GM18505 (cell line): Measurements from ENCODE around the gene SLC44A2.
A peak's percentile ranks its signal among the peaks of the same experiment; 100 is the strongest.
"Not testable (repeated sequence)": the region's sequence is repeated elsewhere in the genome, so short reads cannot be mapped to it uniquely, and the experiment has no call there.

Experiments
- ATAC-seq: cut with Tn5 transposase; IDR thresholded peaks from one replicate; pipeline ENCODE4 v1.9.1; 2021; ENCODE audit not compliant: unreplicated experiment
- POLR2A ChIP-seq: IDR thresholded peaks from 4 replicates; pipeline ENCODE4 v1.6.1; 2011; ENCODE audit warnings: borderline replicate concordance; ENCODE audit not compliant: insufficient read depth, insufficient read length; ENCODE audit errors: extremely low read depth

SLC44A2 gene

DNA sequence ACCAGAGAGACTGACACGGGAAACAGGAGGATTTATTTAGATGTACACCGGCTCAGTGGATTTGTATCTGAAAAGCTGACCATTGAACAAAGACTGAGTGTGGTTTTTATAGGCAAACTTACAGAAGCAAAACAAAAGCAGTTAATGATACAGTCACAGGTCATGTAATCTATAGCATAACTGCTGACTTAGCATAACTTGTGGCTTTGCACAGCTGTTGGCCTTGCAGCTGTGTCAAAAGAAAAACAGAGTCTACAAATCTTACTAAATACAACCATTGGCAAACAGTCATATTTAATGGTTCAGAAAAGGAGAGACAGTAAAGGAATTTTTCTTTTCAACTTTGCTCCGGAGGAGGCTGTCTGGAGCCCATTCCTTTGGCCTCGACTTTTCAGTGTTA lies 26.5 kb downstream of the SLC44A2 start:
- TF ChIP-seq POLR2A, result no peak
- no peak for ATAC-seq

DNA sequence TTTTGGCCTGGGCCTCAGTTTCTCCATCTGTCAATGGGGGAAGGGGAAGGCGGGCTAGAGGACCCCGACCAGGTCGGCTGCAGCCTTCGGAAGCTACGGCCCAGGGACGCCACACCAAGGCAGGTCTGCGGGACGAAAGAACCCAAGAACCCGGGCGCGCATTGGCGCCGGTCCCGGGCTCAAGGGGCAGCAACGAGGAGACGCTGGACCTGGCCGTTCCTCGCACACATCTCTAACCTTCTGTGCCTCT lies 28.1 kb downstream of the SLC44A2 start:
- ATAC-seq, result no peak
- TF ChIP-seq POLR2A, result no peak

DNA sequence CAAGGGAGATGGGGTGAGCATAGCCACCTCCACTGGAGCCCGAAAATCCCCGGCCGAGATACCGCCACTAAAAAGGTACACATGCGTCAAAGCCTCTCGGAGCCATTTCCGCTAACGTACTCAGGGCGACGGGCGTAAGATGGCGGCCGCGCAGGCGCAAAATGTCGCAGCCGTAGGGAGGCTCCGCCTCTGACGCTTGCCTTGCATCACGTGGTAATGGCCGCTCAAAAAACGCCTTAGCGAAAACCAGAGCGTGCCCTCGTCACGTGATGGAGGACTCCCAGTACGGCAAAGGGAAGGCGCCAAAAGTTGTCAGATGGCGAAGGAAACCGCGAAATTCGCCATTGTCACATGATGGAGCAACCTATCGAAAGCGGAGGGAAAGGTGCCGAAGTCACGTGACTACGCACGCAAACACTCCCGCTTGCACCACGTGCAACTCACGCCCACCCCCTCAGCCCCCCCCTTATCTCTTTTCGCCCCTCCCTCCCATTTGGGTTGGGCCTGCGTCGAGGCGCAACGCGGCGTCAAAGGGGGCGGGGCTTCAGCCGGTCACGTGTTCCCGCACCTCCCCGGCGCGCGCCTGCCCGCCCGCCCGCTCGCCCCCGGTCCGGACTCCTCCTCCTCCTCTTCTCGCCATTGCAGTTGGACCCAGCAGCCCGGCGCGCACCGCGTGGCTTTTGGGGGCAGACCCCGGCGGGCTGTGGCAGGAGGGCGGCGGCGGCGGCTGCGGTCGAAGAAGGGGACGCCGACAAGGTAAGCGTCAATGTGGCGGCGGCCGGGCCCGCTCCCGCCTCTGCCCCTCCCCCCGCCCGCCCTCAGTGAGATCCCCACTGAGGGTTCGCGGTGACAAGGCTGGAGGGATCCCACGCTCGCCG lies 28.6 kb downstream of the SLC44A2 start, which contains the start of gene ILF3:
ILF3 (plus strand) TSS at position 615 of the 878 bp plus-strand sequence. CDS start 16,260 bp downstream, outside the sequence.
- peak; percentile 69 for ATAC-seq
- peak; percentile 95 for TF ChIP-seq POLR2A

DNA sequence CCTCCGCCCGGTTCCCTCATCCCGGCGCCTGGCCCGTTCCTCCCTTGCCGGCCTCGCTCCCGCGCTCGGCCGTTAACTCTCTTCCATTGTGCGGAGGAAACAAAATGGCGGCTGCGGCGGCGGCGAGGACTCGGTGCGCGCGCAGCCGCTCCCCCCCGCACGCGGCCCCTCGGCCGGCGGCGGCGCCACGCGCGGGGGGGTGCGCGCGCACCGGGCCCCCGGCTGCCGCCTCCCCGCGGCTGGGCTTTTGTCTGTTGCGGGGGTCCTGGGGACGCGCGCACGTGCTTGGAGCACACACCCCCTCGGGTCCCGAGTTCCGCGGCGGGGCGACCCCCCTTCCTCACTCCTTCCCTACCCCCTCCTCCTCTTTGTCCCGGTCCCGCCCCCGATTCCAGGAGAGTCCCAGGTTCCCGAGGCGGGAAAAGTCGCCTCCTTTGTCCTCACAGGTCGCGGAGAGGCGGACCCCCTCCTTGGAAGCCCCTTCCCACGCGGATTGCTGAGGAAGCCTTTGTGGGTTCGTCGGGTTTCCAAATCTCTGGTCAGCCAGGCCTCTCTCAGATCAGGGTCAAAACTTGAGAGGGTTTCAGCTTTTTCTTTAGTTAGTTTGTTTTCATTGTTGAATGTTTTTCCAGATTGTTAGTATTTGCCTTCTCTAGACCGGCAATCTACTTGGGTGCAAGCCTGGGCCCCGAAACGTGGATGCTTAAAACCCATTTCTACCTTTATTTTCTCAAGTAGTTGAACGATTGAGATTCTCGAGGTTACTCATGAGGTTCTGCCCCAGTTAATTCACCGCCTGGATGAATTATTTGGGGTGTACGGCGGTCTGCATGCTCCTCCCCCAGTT lies 29.5 kb downstream of the SLC44A2 start:
- peak; percentile 31 for TF ChIP-seq POLR2A
- ATAC-seq, result peak; percentile 27

DNA sequence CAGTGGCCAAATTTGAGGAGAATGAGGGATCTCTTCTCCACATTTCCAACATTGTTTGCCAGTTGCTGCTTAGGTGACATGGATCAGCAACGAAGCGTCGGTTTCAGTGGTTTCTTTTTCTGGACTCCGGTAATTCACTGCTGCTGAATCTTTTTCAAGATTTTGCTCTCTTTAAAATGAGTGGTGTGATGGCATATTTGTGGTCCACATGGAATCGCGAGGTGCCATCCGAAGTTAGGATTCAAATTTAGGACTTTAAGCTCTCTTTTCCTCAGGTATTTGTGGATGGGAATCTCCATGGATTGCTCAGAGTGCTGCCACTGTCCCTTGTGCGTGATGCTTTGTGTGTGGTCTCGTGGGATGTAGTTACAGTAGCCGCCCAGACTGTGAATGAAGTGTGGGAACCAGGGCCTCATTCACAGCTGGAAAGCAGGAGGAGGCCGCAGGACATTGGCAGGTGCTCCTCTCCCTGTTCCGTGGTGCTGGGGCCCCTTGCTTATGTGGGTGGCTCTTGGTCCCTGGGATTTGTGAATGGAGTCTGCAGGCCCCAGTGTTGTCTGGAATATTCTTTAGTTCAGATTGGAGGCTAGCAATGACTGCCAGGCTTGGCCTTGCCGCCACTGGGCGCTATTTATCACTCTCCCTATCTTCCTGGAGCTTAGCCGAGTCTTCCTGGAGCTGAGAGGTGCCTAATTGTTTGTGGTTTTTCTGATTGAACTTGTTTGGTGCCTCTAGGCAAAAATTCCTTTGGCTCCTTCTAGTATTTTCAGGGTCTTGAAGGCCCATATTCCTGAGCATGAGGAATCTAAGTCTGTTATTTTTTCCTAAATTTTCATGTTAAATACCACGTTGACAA lies 30.3 kb downstream of the SLC44A2 start:
- TF ChIP-seq POLR2A, result no peak
- no peak for ATAC-seq

DNA sequence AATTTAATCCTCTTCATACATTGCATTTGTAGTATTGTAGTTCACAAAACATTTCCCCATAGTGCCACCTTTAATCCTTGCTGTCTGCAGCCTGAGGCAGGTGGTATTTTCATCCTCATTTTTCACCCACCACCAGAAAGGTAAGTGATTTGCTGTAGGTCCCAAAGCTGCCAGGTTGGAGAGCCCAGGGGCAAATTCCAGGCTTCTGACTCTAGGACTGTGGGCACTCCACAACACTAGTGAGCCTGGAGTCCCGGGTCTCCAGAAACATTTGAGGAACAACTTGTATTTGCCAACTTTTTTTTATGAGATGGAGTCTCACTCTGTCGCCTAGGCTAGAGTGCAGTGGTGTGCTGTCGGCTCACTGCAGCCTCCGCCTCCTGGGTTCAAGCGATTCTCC lies 35.0 kb downstream of the SLC44A2 start:
- no peak for ATAC-seq
- TF ChIP-seq POLR2A, result no peak

DNA sequence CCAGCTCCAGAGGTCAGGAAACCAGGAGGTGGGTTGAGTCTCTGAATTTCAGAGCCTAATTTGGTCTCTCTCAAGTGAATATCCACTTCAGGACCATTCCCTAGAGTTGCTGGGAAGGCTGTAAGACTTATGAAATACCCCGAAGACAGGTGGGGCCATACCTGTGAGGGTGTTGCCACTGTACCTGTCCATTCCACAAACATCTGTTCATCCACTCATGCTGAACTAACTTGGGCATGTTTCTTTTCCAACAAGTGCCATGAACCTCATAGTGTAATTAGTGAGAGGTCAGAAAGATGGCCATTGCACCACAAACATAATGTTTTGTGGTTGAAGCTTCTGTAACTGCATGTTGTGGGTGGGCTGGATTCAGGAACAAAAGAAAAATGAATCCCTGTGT lies 36.6 kb downstream of the SLC44A2 start:
- no peak for ATAC-seq
- no peak for TF ChIP-seq POLR2A

DNA sequence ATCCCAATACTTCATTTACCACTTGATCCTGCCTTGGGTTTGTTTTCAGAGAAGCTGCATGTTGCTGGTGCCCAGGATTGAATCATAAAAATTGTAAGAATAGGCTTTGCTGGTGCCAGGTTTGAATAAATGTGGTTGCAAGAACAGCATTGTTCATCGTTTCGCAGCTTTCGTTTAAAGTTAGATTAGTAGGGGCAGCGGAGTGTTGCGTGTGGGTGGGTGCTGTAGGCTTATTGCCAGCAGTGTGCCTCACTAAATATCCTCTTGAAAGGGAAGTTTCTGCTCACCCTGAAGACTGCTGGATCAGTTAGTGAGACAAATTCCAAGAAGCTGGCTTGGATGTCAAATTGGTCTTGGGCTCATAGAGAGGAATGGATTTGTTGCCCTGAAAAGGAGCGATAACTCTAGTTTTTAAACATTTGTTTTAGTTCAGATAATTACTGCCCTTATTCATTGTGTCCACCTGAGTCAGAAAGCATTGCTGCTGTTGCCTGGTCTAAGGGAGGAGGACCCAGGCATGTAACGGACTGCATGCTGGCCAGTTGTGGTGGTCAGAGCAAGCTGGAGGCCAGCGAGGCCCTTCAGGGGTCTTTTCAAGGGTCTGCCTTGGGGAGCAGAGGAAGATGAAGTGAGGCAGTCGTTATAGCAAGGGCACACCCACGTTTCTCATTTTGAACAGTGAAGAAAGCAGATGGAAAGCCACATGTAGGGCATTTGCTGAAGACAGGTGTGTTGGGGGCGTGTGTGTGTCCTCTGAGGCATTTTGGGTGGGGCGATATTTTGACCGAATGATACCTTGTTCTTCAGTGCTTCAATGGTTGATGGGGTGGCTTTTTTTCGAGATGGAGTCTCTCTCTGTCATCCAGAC lies 37.3 kb downstream of the SLC44A2 start:
- ATAC-seq, result no peak
- no peak for TF ChIP-seq POLR2A

DNA sequence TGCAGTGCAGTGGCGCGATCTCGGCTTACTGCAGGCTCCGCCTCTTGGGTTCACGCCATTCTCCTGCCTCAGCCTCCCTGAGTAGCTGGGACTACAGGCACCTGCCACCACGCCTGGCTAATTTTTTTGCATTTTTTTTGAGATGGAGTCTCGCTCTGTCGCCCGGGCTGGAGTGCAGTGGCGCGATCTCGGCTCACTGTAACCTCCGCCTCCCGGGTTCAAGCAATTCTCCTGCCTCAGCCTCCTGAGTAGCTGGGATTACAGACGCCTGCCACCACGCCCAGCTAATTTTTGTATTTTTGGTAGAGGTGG lies 37.9 kb downstream of the SLC44A2 start:
- ATAC-seq, result not testable (repeated sequence)

DNA sequence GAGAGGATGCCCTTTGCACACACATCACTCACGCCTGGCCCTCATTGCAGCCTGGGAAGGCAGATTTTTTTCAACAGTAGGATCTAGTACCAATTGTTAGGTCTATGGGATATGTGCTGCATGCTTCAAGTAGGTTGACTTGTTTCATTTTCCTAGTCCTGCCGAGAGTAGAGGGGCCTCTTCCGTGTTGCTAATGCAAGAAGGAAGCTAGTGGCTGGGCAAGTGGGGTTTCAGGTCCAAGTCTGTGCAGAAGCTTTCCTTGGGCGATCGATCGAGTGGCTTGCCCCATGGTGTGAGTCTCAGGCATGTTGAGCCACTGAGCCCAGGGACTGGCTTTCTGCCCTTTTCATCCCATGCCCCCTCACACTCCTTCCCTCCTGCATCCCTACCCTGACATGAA lies 42.5 kb downstream of the SLC44A2 start:
- ATAC-seq, result no peak
- no peak for TF ChIP-seq POLR2A

DNA sequence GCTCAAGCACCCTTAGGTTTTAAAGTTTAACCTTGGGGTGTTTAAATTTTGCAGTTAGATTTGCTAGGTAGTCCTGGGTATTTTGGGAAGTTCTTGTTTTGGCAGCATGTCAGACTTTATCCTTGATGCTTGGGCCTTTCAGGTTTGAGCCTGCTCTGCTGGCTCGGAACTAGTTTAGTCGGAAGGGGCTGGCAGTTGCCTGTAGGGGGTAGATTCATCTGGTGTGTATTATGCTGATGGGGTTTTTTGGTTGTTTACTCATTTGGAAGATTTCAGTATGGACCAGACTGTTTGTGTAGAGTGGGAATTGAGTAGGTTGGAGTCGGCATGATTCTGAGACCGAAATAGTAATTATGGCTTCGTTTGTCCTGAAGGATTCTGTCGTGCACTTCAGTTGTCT lies 43.9 kb downstream of the SLC44A2 start:
- TF ChIP-seq POLR2A, result no peak
- ATAC-seq, result no peak

DNA sequence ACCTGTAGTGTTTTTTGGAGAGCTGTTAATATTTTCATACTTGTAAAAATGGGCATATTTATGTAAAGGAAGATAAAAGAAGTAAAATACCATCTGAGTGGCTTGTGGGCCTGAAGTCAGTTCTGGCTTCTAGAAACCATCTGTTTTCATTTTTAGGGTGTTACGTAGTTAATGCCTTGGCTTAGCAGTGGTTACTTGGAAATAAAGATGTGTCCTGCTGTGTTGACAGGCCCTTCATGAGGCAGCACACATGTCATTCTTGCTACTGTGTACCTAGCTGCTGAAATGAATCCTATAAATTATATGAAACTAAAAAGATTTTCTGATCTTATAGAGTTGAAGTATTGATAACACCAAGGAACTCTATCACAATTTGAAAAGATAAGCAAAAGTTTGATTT lies 44.8 kb downstream of the SLC44A2 start:
- ATAC-seq, result no peak

More for the DNA sequence above, 44.8 kb downstream of the SLC44A2 start:
- TF ChIP-seq POLR2A, result no peak
